ENCODE measurements around the gene OR8G1.

DNA sequence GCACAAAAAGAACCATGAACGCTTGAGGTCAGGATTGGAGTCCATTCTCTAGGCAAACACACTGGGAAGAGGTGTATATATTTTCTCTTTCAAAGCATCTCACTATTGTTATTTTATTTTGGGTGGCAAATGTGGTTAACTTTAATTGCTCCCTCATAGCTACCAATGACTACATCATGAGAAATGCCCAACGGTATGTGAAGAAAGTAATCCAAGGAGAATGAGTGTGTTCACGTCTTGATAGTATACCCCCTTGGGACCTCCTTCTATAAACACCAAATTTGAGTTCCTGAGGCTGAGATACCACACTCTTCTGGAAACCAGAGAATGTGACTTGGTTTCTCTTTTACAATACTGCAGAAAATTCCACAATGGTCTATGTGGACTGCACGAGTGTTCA, 57.0 kb downstream of the OR8G1 start:
- TF ChIP-seq, protein P1, sequence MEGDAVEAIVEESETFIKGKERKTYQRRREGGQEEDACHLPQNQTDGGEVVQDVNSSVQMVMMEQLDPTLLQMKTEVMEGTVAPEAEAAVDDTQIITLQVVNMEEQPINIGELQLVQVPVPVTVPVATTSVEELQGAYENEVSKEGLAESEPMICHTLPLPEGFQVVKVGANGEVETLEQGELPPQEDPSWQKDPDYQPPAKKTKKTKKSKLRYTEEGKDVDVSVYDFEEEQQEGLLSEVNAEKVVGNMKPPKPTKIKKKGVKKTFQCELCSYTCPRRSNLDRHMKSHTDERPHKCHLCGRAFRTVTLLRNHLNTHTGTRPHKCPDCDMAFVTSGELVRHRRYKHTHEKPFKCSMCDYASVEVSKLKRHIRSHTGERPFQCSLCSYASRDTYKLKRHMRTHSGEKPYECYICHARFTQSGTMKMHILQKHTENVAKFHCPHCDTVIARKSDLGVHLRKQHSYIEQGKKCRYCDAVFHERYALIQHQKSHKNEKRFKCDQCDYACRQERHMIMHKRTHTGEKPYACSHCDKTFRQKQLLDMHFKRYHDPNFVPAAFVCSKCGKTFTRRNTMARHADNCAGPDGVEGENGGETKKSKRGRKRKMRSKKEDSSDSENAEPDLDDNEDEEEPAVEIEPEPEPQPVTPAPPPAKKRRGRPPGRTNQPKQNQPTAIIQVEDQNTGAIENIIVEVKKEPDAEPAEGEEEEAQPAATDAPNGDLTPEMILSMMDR (IDR thresholded peaks at IDR 0.05; ENCODE audit: low read depth, low read length, poor library complexity, severe bottlenecking), result no peak
- TF ChIP-seq EZH2phosphoT487 (IDR thresholded peaks at IDR 0.05; ENCODE audit: borderline replicate concordance, low read length), result no peak

Measured in DOHH2 (cell line).